ENCODE measurements around the gene PHOSPHO2.
"Not testable (repeated sequence)": the region's sequence is repeated elsewhere in the genome, so short reads cannot be mapped to it uniquely, and the experiment has no call there.

The PHOSPHO2 gene

DNA sequence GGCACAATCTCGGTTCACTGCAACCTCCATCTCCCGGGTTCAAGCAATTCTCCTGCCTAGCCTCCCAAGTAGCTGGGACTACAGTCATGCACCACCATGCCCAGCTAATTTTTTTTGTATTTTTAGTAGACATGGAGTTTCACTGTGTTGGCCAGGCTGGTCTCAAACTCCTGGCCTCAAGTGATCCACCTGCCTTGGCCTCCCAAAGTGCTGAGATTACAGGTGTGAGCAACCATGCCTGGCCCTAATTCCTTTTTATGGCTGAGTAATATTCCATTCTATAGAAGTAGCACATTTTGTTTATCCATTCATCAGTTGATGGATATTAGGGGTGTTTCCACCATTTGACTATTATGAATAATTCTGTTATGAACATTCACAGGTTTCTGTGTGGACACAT lies 9.6 kb upstream of the PHOSPHO2 start:
- not testable (repeated sequence) for DNase-seq

DNA sequence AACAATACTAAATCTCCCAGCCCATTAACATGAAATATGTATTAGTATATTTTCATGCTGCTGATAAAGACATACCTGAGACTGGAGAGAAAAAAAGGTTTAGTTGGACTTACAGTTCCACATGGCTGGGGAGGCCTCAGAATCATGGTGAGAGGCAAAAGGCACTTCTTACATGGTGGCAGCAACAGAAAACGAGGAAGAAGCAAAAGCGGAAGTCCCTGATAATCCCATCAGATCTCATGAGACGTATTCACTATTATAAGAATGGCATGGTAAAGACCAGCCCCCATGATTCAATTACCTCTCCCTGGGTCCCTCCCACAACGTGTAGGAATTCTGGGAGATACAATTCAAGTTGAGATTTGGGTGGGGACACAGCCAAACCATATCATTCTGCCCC lies 7.4 kb upstream of the PHOSPHO2 start:
- not testable (repeated sequence) for DNase-seq

DNA sequence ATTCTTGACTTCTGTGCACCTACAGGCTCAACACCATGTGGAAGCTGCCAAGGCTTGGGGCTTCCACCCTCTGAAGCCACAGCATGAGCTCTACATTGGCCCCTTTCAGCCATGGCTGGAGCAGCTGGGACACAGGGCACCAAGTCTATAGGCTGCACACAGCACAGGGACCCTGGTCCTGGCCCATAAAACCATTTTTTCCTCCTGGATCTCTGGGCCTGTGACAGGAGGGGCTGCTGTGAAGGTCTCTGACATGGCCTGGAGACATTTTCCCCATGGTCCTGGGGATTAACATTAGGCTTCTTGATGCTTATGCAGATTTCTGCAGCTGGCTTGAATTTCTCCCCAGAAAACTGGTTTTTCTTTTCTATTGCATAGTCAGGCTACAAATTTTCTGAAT lies 6.3 kb upstream of the PHOSPHO2 start:
- DNase-seq = not testable (repeated sequence)

DNA sequence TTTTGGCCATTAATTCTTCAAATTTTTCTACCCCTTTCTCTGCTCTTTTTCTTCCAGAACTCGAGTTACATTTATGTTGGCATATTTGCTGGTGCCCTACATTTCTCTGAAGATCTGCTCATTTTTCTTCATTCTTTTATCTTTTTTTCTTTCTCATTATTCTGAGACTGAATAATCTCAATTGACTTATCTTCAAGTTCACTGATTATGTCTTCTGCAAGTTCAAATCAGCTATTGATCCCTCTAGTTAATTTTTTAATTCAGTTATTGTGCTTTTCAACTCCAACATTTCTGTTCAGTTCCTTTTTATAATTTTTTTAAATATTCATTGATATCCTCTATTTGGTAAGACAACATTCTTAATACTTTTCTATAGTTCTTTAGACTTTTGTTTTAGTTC lies 3.3 kb upstream of the PHOSPHO2 start:
- DNase-seq = no peak

DNA sequence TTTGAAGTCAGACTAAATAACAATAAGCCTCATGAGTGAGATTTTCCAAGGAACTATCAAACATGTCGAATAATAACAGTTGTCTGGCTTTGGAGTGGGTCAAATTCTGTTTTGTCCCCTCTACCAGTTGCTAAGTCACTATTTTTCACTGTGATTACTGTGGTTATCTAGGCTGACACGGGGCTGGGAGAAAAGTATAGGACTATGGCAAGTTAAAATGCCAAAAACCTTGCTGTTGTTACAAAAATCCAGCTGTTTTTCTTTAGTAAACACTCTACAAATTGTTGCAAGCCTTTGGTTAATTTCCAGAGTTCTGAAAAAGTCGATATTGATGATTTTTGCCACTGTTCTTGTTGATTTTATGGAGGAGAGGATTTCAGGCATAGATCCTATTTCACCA lies 1.6 kb upstream of the PHOSPHO2 start:
- DNase-seq = no peak

DNA sequence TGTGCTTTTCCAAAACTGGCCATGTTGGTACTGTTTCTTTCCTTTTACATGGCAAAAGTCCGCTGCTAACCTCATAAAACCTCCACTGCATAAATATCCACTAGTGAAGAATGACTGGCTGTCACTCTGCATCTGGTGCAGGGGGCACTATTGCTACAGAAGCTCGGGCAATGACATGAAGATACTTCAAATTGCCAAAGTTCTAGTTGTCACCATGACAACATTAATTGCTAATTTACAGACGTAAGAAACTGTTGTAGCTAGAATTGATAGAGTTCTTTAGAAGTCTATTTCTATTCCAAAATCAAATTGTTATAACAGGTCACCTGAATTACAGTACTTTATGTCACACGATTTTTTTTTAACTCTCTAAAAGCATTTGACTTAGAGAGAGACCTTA lies 909 bp upstream of the PHOSPHO2 start:
- DNase-seq = no peak

DNA sequence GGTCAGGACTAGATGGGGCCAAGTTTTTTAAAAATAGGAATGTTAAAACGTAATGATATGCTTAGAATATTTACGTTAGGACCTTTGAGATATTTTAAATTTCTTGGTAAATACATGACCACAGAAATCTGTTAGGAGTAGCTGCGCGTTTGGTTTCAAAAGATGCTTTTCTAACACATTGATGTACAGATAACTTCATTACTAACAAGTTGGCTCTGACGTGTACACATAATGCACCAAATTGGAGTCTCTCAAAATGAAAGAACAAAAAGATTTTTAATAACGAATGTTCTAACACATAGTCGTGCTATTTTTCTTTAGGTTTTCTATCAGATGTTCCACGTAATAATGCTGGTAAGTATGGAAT lies 608 bp downstream of the PHOSPHO2 start:
- peak in 1 of 5 experiments; percentile 60 for DNase-seq

DNA sequence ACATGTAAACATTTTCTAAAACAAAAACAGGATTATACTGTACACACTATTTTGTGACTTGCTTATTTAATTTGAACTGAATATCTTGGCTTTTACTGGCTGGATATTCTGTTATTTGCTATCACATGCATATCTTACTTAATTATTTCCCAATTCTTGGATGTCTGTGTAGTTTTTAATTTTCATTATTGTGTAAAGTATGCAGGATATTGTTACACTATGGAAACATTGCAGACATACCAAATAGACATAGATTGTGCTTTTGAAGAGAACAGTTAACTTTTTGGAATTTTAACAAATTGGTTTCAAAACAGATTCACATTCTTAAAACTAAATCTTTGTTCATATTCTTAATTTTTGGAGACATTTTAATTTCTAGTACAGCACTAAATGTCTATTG lies 2.1 kb downstream of the PHOSPHO2 start:
- no peak for DNase-seq

DNA sequence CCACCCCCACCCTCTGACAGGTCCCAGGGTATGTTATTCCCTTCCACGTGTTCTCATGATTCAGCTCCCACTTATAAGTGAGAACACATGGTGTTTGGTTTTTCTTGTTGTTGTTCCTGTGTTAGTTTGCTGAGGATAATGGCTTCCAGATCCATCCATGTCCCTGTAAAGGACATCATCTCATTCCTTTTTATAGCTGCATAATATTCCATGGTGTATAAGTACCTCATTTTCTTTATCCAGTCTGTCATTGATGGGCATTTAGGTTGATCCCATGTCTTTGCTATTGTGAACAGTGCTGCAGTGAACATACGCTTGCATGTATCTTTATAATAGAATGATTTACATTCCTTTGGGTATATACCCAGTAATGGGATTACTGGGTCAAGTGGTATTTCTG lies 4.9 kb downstream of the PHOSPHO2 start:
- not testable (repeated sequence) for DNase-seq

DNA sequence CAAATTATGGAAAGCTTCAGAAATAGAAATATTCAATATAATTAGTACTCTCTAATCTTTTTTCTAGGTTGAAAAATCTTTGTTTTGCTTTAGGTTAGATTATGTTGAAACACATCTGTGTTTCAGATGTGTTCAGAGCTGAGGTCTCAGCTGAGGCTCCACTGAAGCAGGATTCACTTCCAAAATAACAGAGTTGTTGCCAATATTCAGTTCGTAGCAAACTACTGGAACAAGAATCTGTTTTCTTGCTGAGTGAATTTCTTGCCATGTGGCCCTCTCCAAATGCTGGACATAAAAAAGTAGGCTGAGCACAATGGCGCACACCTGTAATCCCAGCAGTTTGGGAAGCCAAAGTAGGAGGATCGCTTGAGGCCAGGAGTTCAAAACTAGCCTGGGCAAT lies 8.7 kb downstream of the PHOSPHO2 start:
- no peak for DNase-seq

DNA sequence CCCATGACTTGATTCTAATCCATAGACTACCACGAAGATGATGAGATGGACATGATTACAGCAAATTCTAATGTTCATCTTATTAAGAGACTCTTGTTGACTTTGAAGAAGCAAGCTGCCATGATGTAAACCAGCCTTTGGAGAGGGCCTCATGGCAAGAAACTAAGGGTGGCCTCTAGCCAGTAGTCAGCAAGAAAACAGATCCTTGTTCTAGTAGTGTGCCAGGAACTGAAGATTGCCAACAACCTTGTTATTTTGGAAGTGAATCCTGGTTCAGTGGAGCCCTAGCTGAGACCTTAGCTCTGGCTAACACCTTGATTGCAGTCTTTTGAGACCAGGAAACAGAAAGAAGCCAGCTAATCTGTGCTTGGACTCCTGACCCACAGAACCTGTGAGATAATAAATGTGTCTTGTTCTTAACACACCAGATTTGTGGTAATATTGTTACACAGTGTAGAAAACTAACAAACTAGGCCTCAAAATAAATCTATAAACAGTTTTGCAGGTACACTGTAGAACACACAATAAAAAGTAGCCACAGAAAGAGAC lies 10.0 kb downstream of the PHOSPHO2 start:
- no peak for DNase-seq

DNA sequence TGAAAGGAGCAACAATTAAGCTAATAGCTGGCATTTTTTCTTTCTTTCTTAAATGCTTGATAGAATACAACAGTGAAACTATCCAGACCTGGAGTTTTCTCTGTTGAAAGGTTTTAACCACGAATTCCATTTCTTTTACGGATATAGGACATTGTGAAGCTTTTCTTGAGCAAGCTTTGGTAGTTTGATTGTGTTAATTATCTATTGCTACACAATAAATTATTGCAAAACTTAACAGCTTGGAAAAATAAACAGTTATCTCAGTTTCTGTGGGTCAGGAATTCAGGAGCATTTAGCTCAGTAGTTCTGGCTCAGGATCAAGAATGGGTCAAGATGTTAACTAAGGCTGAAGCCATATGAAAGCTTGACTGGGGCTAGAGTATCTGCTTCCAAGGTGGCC lies 11.7 kb downstream of the PHOSPHO2 start:
- DNase-seq = no peak

DNA sequence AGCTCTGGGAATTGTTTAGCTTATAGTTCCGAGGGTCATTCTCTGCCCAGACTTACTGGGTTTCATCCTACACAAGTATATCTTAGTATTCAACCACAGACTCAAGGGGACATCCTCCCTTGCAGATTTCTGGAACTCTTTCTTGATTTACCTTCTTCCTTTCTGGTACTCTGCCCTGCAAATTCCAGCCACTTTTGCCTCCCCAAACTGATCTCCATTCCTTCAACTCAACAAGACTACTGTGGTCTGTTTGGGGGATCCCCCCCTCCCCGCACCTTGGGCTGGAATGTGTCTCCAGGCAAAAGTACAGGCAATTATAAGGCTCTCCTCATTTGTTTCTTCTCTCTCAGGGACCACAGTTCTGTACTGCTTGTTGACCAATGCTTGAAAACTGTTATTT lies 13.4 kb downstream of the PHOSPHO2 start:
- no peak for DNase-seq

DNA sequence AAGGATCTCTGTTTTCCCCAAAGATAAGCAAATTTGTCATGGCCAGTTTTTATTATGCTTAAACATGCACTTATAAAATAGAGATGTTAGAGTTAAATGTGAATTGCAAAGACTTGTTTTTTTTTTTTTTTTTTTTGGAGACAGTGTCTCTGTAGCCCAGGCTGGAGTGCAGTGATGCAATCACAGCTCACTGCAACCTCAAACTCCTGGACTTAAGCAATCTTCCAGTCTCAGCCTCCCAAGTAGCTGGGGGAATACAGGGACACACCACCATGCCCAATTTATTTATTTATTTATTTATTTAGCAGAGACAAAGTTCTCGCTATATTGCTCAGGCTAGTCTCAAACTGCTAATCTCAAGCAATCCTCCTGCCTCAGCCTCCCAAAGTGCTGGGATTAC lies 15.1 kb downstream of the PHOSPHO2 start:
- DNase-seq = no peak

DNA sequence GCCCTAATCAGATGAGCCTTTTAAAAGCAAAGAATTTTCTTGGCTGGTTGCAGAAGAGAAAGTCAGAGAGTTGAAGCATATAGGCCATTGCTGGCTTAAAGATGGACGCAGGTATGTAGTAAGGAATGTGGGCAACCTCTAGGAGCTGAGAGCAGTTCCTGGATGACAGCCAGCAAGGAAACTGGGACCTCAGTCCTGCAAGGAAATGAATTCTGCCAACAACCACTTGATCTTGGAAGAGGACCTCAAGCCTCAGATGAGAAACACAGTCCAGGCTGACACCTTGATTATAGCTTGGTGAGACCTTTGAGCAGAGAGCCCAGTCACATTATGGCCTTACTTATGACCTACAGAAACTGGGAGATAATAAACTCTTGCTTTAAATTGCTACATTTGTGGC lies 15.7 kb downstream of the PHOSPHO2 start:
- no peak for DNase-seq

DNA sequence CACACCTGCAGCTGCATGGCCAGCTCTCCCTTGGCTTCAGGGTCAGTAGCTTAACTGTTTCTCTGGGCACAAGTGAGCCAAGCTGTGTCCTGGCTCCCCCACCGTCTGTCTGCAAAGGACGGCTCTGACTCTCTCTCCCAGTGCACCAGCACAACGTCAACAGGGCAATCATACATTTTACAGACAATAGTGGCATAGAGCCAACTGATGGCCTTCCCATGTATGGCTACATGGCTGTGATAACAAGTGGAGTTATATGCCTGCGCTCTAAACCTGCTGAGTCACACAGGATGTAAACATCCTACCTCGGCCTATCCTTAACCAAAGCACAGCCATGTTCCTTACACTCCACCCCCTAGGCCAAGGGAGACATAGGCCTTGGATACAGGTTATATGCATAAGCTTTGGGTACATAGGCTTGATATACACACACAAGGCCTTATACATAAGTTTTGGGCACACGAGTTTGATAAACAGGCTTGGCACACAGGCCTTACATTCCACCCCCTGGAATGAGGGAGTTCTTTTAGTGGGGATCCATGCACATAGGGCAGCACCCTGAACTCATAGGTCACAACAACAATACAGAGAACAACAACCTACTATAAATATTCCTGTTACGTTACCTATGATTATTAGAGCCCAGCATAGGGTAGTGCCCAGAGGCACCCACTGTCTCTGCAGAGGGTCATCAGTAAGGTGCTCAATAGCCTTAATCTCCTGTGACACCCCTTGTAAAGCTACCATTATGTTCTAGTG lies 17.7 kb downstream of the PHOSPHO2 start:
- DNase-seq = peak in 1 of 5 experiments; percentile 48

DNA sequence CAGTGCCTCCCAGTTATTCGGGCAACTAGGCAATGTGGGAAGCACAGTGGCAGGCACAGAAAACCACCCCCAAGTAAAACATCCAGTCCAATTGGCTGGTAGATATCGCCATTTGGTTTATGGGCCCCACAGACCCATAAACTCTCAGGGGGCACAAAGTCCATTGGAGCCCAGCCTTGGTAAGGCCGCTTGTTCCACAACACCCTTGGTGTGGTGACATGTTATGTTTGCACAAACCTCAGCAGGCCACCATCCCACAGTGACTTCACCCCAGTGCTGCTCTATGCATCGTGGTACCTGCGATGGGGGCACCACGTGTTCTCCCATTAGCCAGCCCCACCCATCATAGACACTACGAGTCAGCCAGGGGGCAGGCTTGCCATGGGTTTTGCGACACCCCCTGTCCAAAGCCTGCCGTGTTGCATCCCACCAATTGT lies 18.5 kb downstream of the PHOSPHO2 start:
- no peak for DNase-seq

DNA sequence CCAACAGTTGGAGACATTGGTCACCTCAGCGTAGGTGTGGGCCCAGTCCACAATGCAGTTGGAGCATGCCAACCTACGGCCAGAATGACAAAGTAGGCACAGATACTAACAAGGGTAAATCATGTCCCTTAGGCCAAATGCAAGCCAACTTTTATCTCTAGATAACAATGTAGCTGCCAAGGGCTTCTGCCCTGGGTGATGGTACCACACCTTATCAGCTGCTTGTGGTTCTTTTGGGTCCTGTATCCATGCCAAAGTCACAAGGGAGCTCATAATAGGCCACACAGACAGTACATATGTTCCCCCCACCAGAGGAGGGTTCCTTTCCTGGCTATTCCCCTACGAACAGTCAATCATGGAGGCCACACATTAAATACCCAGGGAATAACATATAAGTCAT lies 19.1 kb downstream of the PHOSPHO2 start:
- DNase-seq = no peak

DNA sequence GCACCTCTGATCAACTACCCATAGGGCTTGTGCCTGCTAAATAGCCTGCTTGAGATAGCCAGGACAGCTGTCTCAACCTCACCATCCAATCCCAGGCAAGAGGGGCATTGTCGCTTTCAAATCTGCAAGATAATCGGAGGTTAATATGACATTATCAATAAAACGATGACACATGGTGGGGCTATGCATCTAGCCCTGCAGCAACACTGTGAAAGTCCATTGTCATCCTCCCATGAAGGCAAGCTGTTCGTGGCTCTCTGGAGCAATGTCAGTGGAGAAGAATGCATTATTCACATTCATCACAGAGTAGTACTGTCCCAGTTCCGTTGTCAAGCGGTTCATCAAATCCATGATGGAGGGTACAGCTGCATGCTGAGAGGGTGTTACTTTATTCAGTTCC lies 20.4 kb downstream of the PHOSPHO2 start:
- DNase-seq = no peak

DNA sequence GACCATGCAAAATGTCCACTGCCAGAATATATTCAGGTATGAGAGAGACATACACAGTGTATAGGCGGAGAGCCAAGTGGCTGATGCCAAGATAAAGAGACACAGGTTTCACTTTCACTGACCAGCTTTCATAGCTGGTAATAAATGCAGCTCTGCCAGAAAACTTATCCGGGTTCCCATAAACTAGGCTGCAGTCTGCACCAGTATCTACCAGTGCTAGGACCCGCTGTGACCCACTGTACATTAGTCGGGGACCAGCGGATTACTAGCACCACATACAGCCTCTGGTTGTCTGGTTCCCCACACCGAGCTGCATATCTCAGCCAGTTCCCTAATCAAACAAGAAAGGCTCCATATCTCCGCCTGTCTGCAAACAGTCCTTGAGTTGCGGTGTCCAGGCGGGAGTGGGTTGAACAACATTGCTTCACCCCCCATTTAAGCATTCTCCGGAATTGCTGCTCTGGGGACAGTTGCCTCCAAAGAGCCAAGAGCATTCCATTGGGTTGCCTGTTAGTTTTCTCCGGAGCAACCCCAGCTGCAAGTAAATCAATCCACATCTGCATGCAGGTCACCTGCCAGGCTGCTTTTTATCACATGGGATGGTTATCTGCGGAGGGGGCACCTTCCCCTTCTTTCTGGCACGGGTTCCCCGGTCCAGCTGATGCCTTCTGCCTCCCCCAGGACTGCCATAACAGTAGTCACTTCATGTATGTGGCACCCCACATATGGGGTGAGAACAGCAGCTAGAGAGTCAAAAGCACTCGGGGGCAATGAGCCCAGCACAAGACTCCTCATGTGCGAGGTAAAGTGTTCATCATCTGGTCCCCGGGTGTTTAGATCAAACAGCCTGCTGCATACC lies 21.3 kb downstream of the PHOSPHO2 start:
- peak in 1 of 5 experiments; percentile 24 for DNase-seq

DNA sequence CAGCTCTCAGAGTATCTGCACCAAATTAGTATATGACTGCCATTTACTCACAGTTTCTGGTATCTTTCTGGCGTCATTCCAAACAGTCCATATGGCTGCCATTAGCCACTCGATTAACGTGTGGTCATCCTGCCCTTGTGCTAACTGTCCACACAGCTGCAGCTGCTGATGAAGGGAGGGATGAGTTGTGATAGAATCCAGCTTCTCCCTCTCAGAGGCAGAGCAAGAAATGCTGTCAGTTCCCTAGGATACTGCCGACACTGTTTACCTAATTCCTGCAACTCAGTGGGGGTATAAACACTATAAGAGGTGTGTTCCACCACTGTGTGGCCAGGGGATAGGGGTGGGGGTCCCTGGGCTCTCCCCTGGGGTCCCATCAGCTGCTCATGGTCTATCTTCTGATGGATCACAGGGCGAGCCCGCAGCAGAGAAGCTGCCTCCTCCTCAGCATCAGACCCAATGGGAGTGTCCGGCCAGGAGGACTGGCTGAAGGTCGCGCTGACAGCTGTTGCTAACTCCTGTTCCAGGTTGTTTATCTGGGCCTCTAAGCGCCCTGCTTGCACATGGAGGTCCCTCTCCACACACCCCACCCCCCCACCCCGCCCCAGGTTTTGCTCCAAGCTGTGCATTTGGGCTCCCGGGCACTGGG lies 22.1 kb downstream of the PHOSPHO2 start:
- DNase-seq = no peak

DNA sequence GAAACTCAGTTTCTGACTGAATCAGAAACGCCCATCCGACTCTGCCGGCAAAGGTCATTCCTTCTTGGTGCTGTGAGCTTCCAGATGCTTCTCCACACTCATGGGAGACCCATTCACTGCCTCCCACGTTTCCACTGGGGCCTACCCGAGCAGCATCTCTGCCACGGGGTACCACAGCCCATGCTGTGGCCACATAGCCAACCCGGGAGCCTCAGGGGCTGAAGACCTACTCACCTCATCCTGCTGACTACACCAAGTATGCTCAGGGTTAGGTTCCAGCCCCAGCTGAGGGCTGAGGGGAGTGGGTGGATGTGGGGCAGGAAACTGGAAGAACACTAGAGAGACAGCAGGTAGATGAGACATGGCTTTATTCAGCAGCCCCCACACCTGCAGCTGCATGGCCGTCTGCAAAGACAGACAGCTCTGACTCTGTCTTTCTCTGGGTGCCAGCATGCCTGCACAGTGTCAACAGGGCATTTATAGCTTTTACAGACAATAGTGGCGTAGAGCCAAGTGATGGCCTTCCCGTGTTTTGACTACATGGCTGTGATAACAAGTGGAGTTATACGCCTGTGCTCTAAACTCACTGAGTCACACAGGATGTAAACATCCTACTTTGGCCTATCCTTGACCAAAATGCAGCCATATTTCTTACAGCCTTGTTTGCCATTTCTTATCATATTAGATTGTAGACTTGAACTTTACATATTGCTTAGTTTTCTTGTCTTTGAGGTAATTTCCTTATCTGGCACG lies 22.8 kb downstream of the PHOSPHO2 start:
- DNase-seq = no peak

DNA sequence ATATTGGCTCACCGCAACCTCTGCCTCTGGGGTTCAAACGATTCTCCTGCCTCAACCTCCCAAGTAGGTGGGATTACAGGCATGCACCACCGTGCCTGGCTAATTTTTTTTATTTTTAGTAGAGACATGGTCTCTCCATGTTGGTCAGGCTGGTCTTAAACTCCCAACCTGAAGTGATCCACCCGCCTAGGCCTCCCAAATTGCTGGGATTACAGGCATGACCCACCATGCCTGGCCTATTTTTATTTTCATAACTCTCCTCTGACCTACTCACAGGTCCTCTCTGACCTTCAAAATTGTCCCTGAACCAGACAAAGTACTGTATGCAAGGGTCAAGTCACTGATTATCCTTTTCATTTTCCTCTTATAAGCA lies 23.4 kb downstream of the PHOSPHO2 start:
- no peak for DNase-seq
